ENCODE measurements around the gene RGS12.

DNA sequence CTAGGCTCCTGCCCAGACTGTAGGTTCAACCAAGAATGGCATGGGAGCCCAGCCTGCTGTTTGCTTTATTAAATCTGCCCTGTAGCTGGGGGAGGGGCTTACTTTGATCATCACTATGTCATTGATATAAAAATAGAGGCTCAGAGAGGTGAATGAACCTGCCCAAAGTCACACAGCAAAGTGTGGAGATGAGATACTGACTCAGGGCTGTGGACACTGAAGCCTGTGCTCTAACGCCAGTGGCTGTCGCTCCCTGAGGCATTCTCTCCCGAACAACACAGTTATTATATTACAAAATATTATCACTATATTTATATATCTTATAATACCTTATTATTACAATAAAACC lies 40.4 kb upstream of the RGS12 start:
- no peak for TF ChIP-seq POLR2AphosphoS5 (IDR thresholded peaks at IDR 0.05)
- TF ChIP-seq POLR2A (IDR thresholded peaks at IDR 0.05): no peak
- TF ChIP-seq, protein P1, sequence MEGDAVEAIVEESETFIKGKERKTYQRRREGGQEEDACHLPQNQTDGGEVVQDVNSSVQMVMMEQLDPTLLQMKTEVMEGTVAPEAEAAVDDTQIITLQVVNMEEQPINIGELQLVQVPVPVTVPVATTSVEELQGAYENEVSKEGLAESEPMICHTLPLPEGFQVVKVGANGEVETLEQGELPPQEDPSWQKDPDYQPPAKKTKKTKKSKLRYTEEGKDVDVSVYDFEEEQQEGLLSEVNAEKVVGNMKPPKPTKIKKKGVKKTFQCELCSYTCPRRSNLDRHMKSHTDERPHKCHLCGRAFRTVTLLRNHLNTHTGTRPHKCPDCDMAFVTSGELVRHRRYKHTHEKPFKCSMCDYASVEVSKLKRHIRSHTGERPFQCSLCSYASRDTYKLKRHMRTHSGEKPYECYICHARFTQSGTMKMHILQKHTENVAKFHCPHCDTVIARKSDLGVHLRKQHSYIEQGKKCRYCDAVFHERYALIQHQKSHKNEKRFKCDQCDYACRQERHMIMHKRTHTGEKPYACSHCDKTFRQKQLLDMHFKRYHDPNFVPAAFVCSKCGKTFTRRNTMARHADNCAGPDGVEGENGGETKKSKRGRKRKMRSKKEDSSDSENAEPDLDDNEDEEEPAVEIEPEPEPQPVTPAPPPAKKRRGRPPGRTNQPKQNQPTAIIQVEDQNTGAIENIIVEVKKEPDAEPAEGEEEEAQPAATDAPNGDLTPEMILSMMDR (IDR thresholded peaks at IDR 0.05): no peak
- no peak for TF ChIP-seq EP300 (IDR thresholded peaks at IDR 0.05)

All from sigmoid colon (tissue), 4 donors.